CD4-positive, alpha-beta T cell treated with Interleukin-6 for 4 hours (primary cell): Measurements from ENCODE around the gene LMF1.
"Not testable (repeated sequence)": the region's sequence is repeated elsewhere in the genome, so short reads cannot be mapped to it uniquely, and the experiment has no call there.

Experiments
- DNase-seq: peaks from one replicate; pipeline ENCODE4 v3.0.0-alpha.2; 2020; ENCODE audit warnings: mixed read lengths

LMF1 gene

GRCh38 chr16:892006-892405, 78.8 kb downstream of the LMF1 start:
- no peak for DNase-seq

DNA sequence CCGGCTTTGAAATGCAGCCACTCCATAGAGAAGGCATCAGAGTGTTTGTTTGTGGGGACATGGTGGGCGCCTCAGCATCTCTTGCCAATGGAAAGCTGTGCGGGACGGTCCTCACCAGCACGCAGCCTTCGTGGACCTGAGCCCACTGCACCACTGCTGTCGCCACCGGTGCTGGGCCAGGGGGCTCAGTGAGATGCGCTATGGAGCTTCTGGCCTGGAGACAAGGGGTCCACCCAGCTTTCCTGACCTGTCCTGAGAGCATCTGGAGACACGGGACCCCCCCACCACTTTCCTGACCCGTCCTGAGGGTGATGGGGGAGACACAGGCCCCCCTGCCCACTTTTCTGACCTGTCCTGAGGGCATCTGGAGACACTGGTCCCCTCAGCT, 79.4 kb downstream of the LMF1 start:
- DNase-seq = no peak

- DNase-seq = no peak
Observed at GRCh38 chr16:890716-891352, 80.0 kb downstream of the LMF1 start.

DNA sequence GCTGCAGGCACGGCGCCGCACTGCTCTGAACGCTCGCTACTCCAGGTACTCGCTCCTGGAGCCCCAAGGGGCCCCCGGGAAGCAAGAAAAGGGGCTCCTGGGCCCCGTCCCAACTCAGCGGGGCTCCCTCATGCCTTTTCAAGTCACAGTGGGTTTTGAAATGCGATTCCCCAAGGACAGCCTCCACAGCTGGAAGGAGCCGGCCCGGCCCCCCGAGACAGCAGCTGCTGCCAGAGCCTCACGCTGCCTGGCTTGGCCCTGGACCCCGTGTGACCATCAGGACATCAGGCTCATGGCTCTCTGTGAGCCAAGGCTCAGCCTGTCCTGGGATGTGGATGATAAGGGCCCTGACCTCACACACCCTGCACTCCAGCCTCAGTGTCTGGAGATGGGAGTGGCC, 80.6 kb downstream of the LMF1 start:
- no peak for DNase-seq

GRCh38 chr16:889586-889985, 81.2 kb downstream of the LMF1 start:
- no peak for DNase-seq

DNA sequence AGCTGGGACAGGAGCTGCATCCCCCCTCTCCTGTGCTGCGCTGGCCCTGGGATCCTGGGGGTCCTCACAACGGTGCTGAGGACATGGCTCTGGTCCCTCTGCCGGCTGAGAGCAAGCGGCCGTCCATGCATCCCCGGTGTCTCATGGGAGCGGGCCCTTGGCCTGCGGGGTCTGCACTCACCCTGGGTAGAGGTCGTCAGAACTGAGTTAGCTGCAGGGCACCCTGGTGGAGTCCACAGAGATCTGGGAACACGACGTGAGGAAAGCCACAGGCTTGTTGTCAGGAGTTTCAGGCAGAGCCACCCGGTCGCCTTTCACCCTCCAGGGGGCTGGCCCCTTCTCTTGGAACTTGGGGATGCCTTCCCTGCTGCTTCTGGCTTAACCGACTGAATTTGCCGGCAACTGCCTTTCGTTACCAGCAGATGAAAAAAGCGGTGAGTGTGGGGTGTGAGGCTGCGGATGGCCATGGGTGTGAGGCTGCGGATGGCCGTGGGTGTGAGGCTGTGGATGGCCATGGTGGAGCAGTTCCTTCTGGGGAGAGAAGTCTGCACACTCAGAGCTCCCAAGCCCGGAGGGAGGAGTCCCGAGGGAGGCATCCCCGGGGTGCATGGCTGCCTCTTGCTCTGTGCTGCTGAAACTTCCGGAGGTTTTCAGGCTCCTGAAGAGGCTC, 81.7 kb downstream of the LMF1 start:
- no peak for DNase-seq

DNA sequence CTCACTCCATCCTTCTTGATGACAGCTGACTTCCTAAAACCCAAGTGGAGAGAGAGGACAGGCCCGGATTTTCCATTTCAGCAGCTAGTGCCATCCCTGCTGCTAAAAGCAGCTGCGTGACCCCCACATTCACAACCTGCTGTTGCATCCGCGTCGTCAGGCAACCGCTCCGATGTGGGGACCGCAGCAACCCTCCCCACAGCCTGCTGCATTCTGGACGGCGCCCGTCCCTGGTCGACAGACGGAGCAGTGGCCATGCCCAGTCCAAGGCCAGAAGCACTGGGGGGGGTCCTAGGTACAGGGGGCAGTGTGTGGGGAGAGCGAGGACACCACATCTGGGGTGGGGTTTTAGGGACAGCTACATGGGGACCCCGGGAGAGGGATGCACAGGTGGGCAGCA, 82.3 kb downstream of the LMF1 start:
- not testable (repeated sequence) for DNase-seq

GRCh38 chr16:887846-888245, 82.9 kb downstream of the LMF1 start:
- DNase-seq = no peak

DNA sequence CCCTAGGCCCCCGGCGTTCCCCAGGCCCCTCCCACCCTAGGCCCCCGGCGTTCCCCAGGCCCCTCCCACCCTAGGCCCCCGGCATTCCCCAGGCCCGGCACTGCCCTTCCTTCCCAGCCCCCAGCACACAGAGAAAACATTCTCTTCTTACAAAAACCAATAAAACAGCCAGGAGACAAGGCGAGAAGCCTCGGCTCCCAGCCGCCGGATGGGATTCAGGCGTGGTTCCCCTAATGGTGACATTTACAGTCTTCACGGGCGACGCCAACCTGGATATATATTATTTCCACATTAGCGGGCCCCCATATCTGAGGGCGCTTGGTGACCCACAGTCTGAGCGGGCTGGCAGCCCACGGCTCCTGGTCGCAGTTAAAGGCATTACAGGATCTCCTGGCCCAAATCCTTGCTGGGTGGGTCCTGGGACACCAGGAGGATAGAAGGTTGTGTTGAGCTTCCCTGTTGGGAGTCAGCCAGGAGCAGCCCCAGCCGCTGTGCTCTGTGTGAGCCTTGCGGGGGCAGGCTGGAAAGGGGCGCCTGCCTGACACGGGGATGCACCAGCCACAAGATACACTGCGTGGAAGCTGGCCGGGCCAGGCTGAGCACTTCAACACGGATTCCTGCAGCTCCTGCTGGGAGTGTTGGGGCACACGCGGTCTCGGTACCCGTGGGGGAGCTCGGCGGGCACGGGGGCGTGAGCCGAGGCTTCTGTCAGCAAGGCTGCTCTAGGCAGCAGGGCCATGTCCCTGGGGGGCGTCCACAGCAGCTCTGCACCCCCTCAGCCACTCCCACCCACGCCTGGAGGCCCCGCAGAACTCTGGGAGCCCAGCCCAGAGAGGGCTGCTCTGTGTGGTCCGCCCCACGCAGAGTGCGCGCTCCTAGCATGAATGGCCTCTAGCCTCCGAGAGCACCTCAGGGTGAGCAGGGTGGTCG, 83.7 kb downstream of the LMF1 start:
- DNase-seq = no peak

DNA sequence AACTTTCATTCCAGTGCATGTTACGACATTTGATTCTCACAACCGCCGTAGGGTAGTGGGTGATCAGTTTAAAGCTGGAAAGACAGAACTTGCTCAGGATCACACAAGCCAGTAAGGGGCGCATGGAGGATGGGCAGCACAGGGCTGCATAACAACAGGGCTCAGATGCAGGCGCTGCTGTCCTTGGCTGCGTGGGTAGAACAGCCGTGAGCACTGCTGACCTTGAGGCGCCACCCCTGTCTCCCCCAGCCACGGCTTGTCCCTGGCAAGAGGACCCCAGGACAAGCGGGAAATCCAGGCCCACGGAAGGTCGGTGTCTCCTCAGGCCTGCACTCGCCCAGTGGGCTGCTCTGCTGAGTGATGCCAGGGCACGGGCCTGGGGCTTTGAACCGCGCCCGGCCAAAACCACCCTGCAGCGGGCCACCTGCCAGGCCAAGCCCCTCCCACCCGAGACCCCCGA, 84.7 kb downstream of the LMF1 start:
- no peak for DNase-seq

- no peak for DNase-seq
Observed at GRCh38 chr16:885391-885790, 85.4 kb downstream of the LMF1 start.

GRCh38 chr16:884232-884631, 86.6 kb downstream of the LMF1 start:
- DNase-seq = no peak

DNA sequence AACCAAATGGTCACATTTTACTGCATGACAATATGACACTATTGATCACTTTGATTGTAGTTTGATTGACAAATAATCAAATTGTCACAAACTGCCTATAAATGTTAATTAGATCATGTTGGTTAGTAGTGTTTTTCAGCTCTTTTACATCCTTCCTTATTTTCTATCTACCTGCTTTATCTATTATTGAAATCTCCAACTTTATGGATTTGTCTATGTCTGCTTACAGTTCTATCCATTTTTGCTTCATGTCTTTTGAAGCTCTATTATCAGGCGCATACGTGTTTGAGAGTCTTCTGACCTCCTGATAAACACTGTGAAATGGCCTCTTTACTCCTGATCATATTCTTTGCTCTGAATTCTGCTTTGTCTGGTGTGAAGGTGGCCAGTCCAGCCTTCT, 87.0 kb downstream of the LMF1 start:
- DNase-seq = no peak

DNA sequence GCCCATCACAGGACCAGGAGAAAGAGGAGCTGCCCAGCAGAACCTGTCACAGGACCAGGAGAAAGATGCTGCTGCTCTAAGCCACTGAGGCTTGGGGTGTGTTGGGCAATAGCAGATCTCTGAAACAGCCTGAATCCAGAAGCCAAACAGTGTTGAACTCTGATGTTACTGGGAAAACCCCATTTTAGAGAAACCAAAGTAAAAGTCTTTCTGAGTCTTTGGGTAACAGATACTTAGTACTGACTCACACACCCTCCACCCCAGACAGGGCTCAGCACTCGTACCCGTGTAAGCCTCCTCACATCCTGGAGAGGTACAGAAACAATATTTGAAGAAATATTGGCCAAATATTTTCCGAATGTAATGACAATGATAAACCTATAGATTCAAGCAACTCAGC, 87.4 kb downstream of the LMF1 start:
- no peak for DNase-seq

DNA sequence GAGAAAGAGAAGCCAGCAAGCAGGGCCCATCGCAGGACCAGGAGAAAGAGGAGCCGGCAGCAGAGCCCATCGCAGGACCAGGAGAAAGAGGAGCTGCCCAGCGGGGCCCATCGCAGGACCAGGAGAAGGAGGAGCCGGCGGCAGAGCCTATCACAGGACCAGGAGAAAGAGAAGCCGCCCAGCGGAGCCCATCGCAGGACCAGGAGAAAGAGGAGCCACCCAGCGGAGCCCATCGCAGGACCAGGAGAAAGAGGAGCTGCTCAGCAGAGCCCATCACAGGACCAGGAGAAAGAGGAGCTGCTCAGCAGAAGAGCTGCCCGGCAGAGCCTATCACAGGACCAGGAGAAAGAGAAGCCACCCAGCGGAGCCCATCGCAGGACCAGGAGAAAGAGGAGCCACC, 88.1 kb downstream of the LMF1 start:
- not testable (repeated sequence) for DNase-seq

- DNase-seq = no peak
Observed at GRCh38 chr16:882256-882655, 88.5 kb downstream of the LMF1 start.

DNA sequence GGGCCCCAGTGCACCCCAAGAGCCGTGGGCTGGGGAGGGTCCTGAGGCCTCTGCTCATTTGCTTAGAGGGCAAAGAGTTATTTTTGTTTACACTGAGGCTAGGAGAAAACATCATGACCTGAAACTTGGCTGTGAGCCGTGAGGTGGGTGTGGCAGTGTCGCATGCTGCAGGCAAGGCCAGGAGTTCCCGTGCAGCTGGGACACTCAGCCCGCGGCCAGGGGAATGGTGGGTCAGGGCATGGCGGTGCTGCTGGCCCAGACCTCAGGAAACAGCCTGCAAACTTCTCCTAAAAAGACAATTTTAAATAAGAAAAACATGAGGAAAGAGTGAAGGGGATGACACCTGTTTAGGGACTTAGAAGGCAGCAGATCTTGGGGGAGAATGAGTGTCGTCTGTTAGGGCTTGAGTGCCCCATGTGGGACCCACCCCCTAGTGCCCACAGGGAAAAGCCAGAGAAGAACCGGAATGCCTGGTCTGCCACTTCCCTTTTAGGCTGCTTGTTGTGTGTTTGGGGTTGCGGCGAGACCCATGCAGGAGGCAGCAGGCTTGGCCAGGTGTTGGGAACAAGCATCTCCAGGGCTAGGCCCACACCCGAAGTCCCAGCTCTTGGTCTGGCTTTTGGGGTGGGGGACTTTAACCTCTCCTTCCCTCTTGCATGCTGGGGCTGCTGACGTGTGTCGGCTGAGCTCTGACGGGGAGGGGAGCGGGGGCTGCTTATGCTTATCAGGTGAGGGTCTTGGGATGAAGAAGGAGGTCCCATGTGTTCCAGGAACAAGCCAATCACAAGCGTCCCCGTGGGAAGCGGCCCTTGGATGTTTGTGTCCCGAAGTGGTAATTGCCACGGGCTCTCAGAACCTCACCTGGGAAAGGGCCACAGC, 89.3 kb downstream of the LMF1 start:
- DNase-seq = no peak

DNA sequence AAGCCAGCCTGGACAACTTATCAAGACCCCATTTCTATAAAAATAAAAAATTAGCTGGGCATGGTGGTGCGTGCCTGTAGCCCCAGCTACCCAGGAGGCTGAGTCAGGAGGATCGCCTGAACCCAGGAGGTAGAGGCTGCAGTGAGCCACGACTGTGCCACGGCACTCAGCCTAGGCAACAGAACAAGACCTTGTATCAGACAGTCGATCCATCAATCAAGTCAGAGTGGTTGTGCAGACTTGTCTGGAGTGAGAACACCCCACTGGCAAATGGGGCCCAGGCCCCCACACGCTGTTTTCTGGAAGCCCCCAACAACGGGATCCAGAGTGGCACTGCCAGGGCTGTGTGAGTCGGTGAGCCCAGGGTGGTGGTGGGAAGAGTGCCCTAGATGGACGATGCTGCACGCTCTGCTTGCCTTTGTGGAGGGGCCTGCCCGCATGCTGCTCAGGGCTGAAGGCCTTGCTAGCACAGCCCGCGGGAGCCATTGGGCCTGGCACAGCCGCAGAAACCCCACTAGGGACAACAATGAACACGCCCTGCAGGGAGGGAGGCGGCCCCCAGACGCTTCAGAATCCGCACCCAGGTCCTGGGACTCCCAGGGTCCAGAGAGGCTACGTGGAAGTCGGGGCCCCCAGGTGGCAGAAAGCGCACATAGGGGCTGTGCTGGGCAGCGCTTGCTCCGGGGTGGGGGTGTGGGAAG, 90.2 kb downstream of the LMF1 start:
- no peak for DNase-seq

GRCh38 chr16:879986-880385, 90.8 kb downstream of the LMF1 start:
- DNase-seq = no peak

DNA sequence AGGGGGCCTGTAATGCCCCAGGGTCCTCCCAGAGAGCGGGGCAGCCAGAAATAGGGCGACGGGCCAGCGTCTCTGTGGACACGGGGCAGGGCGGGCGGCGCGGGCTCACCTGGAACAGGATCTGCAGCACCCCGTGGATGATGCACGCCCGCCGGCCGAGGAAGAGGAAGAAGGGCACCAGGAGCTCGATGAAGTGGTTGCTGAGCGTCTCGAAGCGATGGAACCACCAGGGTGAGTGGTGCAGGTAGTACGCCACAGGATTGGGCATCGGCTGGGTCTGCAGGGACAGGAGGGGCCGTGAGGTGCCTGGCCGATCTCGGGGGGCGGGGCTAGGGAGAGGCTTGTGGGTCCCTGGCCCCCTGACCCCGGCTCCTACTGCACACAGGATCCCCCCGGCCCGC, 91.3 kb downstream of the LMF1 start:
- DNase-seq = no peak

- no peak for DNase-seq
Observed at GRCh38 chr16:878886-879285, 91.9 kb downstream of the LMF1 start.
